ENCODE results near the gene YIPF5.

Gene YIPF5

GRCh38 chr5:144170276-144171024, at the start of gene YIPF5, which contains the start of gene KCTD16:
YIPF5 (minus strand) TSS chr5:144170659; CDS start chr5:144169955, 704 bp downstream.
KCTD16 (plus strand) TSS chr5:144170873.
- peak; percentile 96 to 97 for DNase-seq

- DNase-seq: no peak
Measured at GRCh38 chr5:144219869-144220268, 49.4 kb upstream of the YIPF5 start.

- DNase-seq: no peak
Measured at GRCh38 chr5:144210655-144211054, 40.2 kb upstream of the YIPF5 start.

GRCh38 chr5:144209361-144209760, 38.9 kb upstream of the YIPF5 start:
- peak; percentile 60 to 88 for DNase-seq

- peak; percentile 43 to 72 for DNase-seq
Measured at GRCh38 chr5:144207875-144208444, 37.5 kb upstream of the YIPF5 start.

- no peak for DNase-seq
Measured at GRCh38 chr5:144206141-144206540, 35.7 kb upstream of the YIPF5 start.

- DNase-seq: peak; percentile 68 to 71
Measured at GRCh38 chr5:144205141-144205551, 34.7 kb upstream of the YIPF5 start.

- peak; percentile 49 to 72 for DNase-seq
Measured at GRCh38 chr5:144203750-144204596, 33.5 kb upstream of the YIPF5 start.

GRCh38 chr5:144202726-144203125, 32.3 kb upstream of the YIPF5 start:
- no peak for DNase-seq

GRCh38 chr5:144202072-144202471, 31.6 kb upstream of the YIPF5 start:
- peak in 1 of 2 experiments; percentile 47 for DNase-seq

GRCh38 chr5:144201588-144201987, 31.1 kb upstream of the YIPF5 start:
- DNase-seq: no peak

GRCh38 chr5:144198386-144198785, 27.9 kb upstream of the YIPF5 start:
- DNase-seq: no peak

GRCh38 chr5:144196612-144197011, 26.2 kb upstream of the YIPF5 start:
- DNase-seq: peak; percentile 28 to 73

GRCh38 chr5:144195448-144195847, 25.0 kb upstream of the YIPF5 start:
- DNase-seq: no peak

GRCh38 chr5:144194144-144194543, 23.7 kb upstream of the YIPF5 start:
- no peak for DNase-seq

GRCh38 chr5:144192661-144193060, 22.2 kb upstream of the YIPF5 start:
- DNase-seq: no peak

GRCh38 chr5:144191998-144192397, 21.5 kb upstream of the YIPF5 start:
- DNase-seq: no peak

- no peak for DNase-seq
Measured at GRCh38 chr5:144191531-144191930, 21.1 kb upstream of the YIPF5 start.

- DNase-seq: no peak
Measured at GRCh38 chr5:144189800-144190429, 19.5 kb upstream of the YIPF5 start.

GRCh38 chr5:144187699-144188294, 17.3 kb upstream of the YIPF5 start:
- peak in 1 of 2 experiments; percentile 50 for DNase-seq

- DNase-seq: peak in 1 of 2 experiments; percentile 14
Measured at GRCh38 chr5:144183254-144183889, 12.9 kb upstream of the YIPF5 start.

- no peak for DNase-seq
Measured at GRCh38 chr5:144179226-144179625, 8.8 kb upstream of the YIPF5 start.
